Measurements from ENCODE around the gene CHPF. TPM values are rescaled to one million over a fixed set of nuclear protein-coding genes. Genes with fewer than 3 reads are reported as not detected.
A peak's percentile ranks its signal among the peaks of the same experiment; 100 is the strongest.

Gene CHPF
- 100 to 1,000 TPM in 2 of 6 donors, 10 to 100 TPM in 4; 41.9 to 125 (median 60.2) TPM for total RNA-seq

GRCh38 chr2:219543596-219544358 is at the start of gene CHPF, which contains the start of gene TMEM198:
Gene CHPF, minus strand, starts transcription at chr2:219543809. Its CDS starts 271 bp downstream, at chr2:219543538.
Gene TMEM198, plus strand, starts transcription at chr2:219544028. Its CDS starts 700 bp downstream, at chr2:219544728.
- 1 to 3% methylated on average over 13 to 31 of the region's 75 CpGs for WGBS, 2 donors
- peak in 2 of 4 donors; percentile 42 to 74 for TF ChIP-seq POLR2A (IDR thresholded peaks at IDR 0.05)
- peak in 1 of 4 donors; percentile 1 for TF ChIP-seq EP300 (IDR thresholded peaks at IDR 0.05)
- TF ChIP-seq POLR2AphosphoS5 (IDR thresholded peaks at IDR 0.05): peak; percentile 38 to 69
- no peak for TF ChIP-seq CTCF (IDR thresholded peaks at IDR 0.05)
- H3K27me3 ChIP-seq: no peaks in the 10 kb centered on the region
- peaks cover 24 to 32% (median 26%) of the 10 kb centered on the region in 4 donors for H3K4me1 ChIP-seq
- H3K36me3 ChIP-seq: peaks cover 0 to 24% (median 17%) of the 10 kb centered on the region in 4 donors
- no peaks in the 10 kb centered on the region for H3K9me3 ChIP-seq
- peak; percentile 97 to 99 for DNase-seq
- peak; percentile 94 to 95 for ATAC-seq (ENCODE audit: low FRiP score in 2 of 2)
- H3K4me3 ChIP-seq: peak within 1 kb of the TSS; percentile 77 to 82 (median 80)
- peak within 1 kb of the TSS; percentile 72 to 86 (median 80) for H3K27ac ChIP-seq

- Histone ChIP-seq H3K27ac (no peak overlapping the region), H3K4me1 (peaks cover 0 to 10% (median 3%) of the 10 kb centered on the region in 4 donors), H3K9me3 (no peaks in the 10 kb centered on the region), H3K4me3 (no peak overlapping the region), H3K27me3 (no peaks in the 10 kb centered on the region), H3K36me3 (no peaks in the 10 kb centered on the region)
- 87 to 90% methylated on average over 2 of the region's 2 CpGs for WGBS, 2 donors
- DNase-seq: no peak
- TF ChIP-seq POLR2A (IDR thresholded peaks at IDR 0.05): no peak
- ATAC-seq (ENCODE audit: low FRiP score in 2 of 2): no peak
Measured at GRCh38 chr2:219593154-219593553, 49.5 kb upstream of the CHPF start.

GRCh38 chr2:219592736-219593135 is 49.1 kb upstream of the CHPF start:
- Histone ChIP-seq H3K4me1 (peaks cover 0 to 9% (median 1%) of the 10 kb centered on the region in 4 donors), H3K27me3 (no peaks in the 10 kb centered on the region), H3K36me3 (no peaks in the 10 kb centered on the region), H3K27ac (no peak overlapping the region), H3K4me3 (no peak overlapping the region), H3K9me3 (no peaks in the 10 kb centered on the region)
- TF ChIP-seq POLR2A (IDR thresholded peaks at IDR 0.05): no peak
- no peak for TF ChIP-seq CTCF (IDR thresholded peaks at IDR 0.05)
- TF ChIP-seq POLR2AphosphoS5 (IDR thresholded peaks at IDR 0.05): no peak
- TF ChIP-seq EP300 (IDR thresholded peaks at IDR 0.05): no peak
- no peak for DNase-seq
- 77 to 86% methylated on average over 6 of the region's 6 CpGs for WGBS, 2 donors
- no peak for ATAC-seq (ENCODE audit: low FRiP score in 2 of 2)

- Histone ChIP-seq H3K9me3 (no peaks in the 10 kb centered on the region), H3K36me3 (no peaks in the 10 kb centered on the region), H3K27me3 (no peaks in the 10 kb centered on the region), H3K4me1 (no peaks in the 10 kb centered on the region), H3K4me3 (no peak overlapping the region), H3K27ac (no peak overlapping the region)
- no peak for ATAC-seq (ENCODE audit: low FRiP score in 2 of 2)
- WGBS, 2 donors: 61 to 65% methylated on average over 4 of the region's 4 CpGs
- no peak for TF ChIP-seq EP300 (IDR thresholded peaks at IDR 0.05)
- TF ChIP-seq CTCF (IDR thresholded peaks at IDR 0.05): no peak
- TF ChIP-seq POLR2AphosphoS5 (IDR thresholded peaks at IDR 0.05): no peak
- TF ChIP-seq POLR2A (IDR thresholded peaks at IDR 0.05): no peak
- DNase-seq: no peak
Measured at GRCh38 chr2:219591091-219591490, 47.5 kb upstream of the CHPF start.

GRCh38 chr2:219581346-219581745 is 37.7 kb upstream of the CHPF start:
- Histone ChIP-seq H3K36me3 (no peaks in the 10 kb centered on the region), H3K27ac (no peak overlapping the region), H3K4me1 (peaks cover 0 to 6% (median 0%) of the 10 kb centered on the region in 4 donors), H3K4me3 (no peak overlapping the region), H3K9me3 (no peaks in the 10 kb centered on the region), H3K27me3 (no peaks in the 10 kb centered on the region)
- WGBS, 2 donors: 68 to 75% methylated on average over 2 of the region's 2 CpGs
- ATAC-seq (ENCODE audit: low FRiP score in 2 of 2) (no peak), DNase-seq (no peak)
- no peak for TF ChIP-seq POLR2AphosphoS5 (IDR thresholded peaks at IDR 0.05)
- no peak for TF ChIP-seq CTCF (IDR thresholded peaks at IDR 0.05)
- no peak for TF ChIP-seq EP300 (IDR thresholded peaks at IDR 0.05)
- no peak for TF ChIP-seq POLR2A (IDR thresholded peaks at IDR 0.05)

Measured in upper lobe of left lung (tissue), 6 donors.